Osteocyte (in vitro differentiated cells): ENCODE results near the gene TRAF2. TPM values are rescaled to one million over a fixed set of nuclear protein-coding genes. Genes with fewer than 3 reads are reported as not detected.

ENCODE experiments used
- DNase-seq: peaks from one replicate; pipeline ENCODE4 v3.0.0; 2021; ENCODE audit warnings: mixed read lengths; ENCODE audit not compliant: unreplicated experiment; ENCODE audit errors: extremely low spot score
- H3K27ac Mint-ChIP-seq: one replicate; pipeline ENCODE4 v1.8.0; 2021; ENCODE audit warnings: mild to moderate bottlenecking, mixed read lengths; ENCODE audit not compliant: unreplicated experiment
- H3K27me3 Mint-ChIP-seq: one replicate; pipeline ENCODE4 v1.8.0; 2021; ENCODE audit warnings: mixed read lengths; ENCODE audit not compliant: unreplicated experiment
- H3K36me3 Mint-ChIP-seq: one replicate; pipeline ENCODE4 v1.8.0; 2021; ENCODE audit warnings: mixed read lengths; ENCODE audit not compliant: unreplicated experiment
- H3K4me1 Mint-ChIP-seq: one replicate; pipeline ENCODE4 v1.8.0; 2021; ENCODE audit warnings: mixed read lengths; ENCODE audit not compliant: unreplicated experiment
- H3K4me3 Mint-ChIP-seq: one replicate; pipeline ENCODE4 v1.8.0; 2021; ENCODE audit warnings: mild to moderate bottlenecking, moderate library complexity, mixed read lengths; ENCODE audit not compliant: unreplicated experiment
- H3K9me3 Mint-ChIP-seq: one replicate; pipeline ENCODE4 v1.8.0; 2021; ENCODE audit warnings: mixed read lengths; ENCODE audit not compliant: unreplicated experiment
- CTCF ChIP-seq: fragments of 200-600 bp; sonication (generic); IDR thresholded peaks from 2 replicates; pipeline ENCODE4 v1.5.0; 2021; ENCODE audit warnings: antibody characterized with exemption, mild to moderate bottlenecking, moderate library complexity
- total RNA-seq: library from RNA; stranded (reverse); gene quantifications from 2 replicates; pipeline ENCODE4 v1.2.1, GENCODE V29; 2021

TRAF2 gene
- total RNA-seq, 1 donor from 2014 or later = 14.4 TPM

- Mint-ChIP-seq H3K9me3 (no peaks in the 10 kb centered on the region), H3K27me3 (no peaks in the 10 kb centered on the region), H3K4me3 (no peak overlapping the region), H3K27ac (no peak overlapping the region), H3K36me3 (no peaks in the 10 kb centered on the region), H3K4me1 (peaks cover 8% of the 10 kb centered on the region)
- no peak for TF ChIP-seq CTCF
- no peak for DNase-seq
These were observed 66.1 kb downstream of the TRAF2 start for GRCh38 chr9:136952321-136952850.

- TF ChIP-seq CTCF = no peak
- Mint-ChIP-seq H3K9me3 (no peaks in the 10 kb centered on the region), H3K27me3 (no peaks in the 10 kb centered on the region), H3K4me3 (no peak overlapping the region), H3K27ac (no peak overlapping the region), H3K36me3 (no peaks in the 10 kb centered on the region), H3K4me1 (peaks cover 7% of the 10 kb centered on the region)
- no peak for DNase-seq
These were observed 66.8 kb downstream of the TRAF2 start for GRCh38 chr9:136952876-136953770.

GRCh38 chr9:136953771-136954269 is 67.5 kb downstream of the TRAF2 start:
- H3K9me3 Mint-ChIP-seq = no peaks in the 10 kb centered on the region
- H3K27ac Mint-ChIP-seq = no peak overlapping the region
- no peak for TF ChIP-seq CTCF
- H3K4me3 Mint-ChIP-seq = no peak overlapping the region
- DNase-seq = no peak
- no peaks in the 10 kb centered on the region for H3K36me3 Mint-ChIP-seq
- H3K4me1 Mint-ChIP-seq = peaks cover 5% of the 10 kb centered on the region
- no peaks in the 10 kb centered on the region for H3K27me3 Mint-ChIP-seq

GRCh38 chr9:136954270-136955083 is 68.2 kb downstream of the TRAF2 start:
- no peaks in the 10 kb centered on the region for H3K9me3 Mint-ChIP-seq
- H3K27ac Mint-ChIP-seq = no peak overlapping the region
- TF ChIP-seq CTCF = no peak
- H3K4me1 Mint-ChIP-seq = peaks cover 4% of the 10 kb centered on the region
- no peak overlapping the region for H3K4me3 Mint-ChIP-seq
- no peaks in the 10 kb centered on the region for H3K27me3 Mint-ChIP-seq
- DNase-seq = no peak
- no peaks in the 10 kb centered on the region for H3K36me3 Mint-ChIP-seq
